ENCODE data around the gene CNTNAP2. TPM values are rescaled to one million over a fixed set of nuclear protein-coding genes. Genes with fewer than 3 reads are reported as not detected.

Gene CNTNAP2
- total and polyA plus RNA-seq, 2 of the 13 experiments (the other 11 are each of a cell fraction or from before 2014, with no cell fraction given) = 0.40 to 0.42 TPM

DNA sequence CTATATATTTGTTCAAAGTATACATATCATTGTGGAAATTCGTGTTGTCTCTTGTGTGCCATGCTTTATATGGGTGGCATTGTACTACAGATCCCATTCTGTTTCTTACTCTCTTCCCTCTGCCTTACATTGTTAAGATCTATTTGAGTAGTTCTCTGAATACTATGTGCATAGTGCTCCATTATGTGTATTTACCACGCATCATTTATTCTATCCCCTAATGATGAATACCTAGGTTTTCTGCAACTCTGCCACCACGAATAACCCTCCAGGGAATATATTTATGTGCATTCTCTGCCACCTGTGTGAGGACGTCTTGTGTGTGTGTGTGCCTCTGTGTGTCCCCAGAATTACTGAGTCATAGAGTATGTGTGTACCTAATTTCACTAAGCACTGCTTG is 2042.7 kb downstream of the CNTNAP2 start:
- Histone ChIP-seq H4K20me1 (ENCODE audit: insufficient read depth, low read length) (no peaks in the 10 kb centered on the region), H3K9me3 (ENCODE audit: low read length) (no peaks in the 10 kb centered on the region), H3K27me3 (ENCODE audit: control insufficient read depth in 1 of 2, insufficient read depth in 2 of 2, low read length in 2 of 2) (no peaks in the 10 kb centered on the region; a peak in 1 of 5 replicates), H3K9ac (ENCODE audit: insufficient read depth, low read depth, low read length) (no peak overlapping the region), H3K4me3 (replicated peaks in 1 of 3; ENCODE audit: insufficient read depth in 1 of 3, low read depth in 2 of 3, low read length in 3 of 3) (no peak overlapping the region), H2AFZ (ENCODE audit: low read length) (no peak overlapping the region), H3K4me2 (ENCODE audit: low read depth, low read length) (no peak overlapping the region), H3K27ac (ENCODE audit: extremely low read length, insufficient read depth, low read length) (no peak overlapping the region), H3K79me2 (ENCODE audit: insufficient read depth, low read length) (no peaks in the 10 kb centered on the region), H3K4me1 (ENCODE audit: insufficient read depth, low read length) (no peaks in the 10 kb centered on the region), H3K36me3 (replicated peaks in 1 of 2; ENCODE audit: control insufficient read depth in 1 of 2, insufficient read depth in 2 of 2, low read length in 2 of 2) (no peaks in the 10 kb centered on the region)
- no TSS peak for BruUV-seq (replicated peaks)
- ChIA-PET CTCF (ENCODE audit: low intra/inter-chr PET ratio, low total read pairs) (no interaction called here), POLR2A (no interaction called here)
- in situ Hi-C loops (cut with HindIII; ENCODE audit: extremely low pct_ligation_motif_present, low pct_unique_long_range_greater_than_20kb) (no loop called here), intact Hi-C loops (cut with micrococcal nuclease; ENCODE audit: unreplicated experiment) (no loop called here)
- ATAC-seq (no peak), DNase-seq (ENCODE audit: low spot score) (no peak), FAIRE-seq (no peak)
- 14% methylated on average over 4 of the region's 4 CpGs for WGBS (ENCODE audit: low lambda C conversion rate)
- TF ChIP-seq, protein P1, sequence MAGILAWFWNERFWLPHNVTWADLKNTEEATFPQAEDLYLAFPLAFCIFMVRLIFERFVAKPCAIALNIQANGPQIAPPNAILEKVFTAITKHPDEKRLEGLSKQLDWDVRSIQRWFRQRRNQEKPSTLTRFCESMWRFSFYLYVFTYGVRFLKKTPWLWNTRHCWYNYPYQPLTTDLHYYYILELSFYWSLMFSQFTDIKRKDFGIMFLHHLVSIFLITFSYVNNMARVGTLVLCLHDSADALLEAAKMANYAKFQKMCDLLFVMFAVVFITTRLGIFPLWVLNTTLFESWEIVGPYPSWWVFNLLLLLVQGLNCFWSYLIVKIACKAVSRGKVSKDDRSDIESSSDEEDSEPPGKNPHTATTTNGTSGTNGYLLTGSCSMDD (CRISPR knock-in tag; IDR thresholded peaks at IDR 0.05) = no peak
- TF ChIP-seq, protein P2, sequence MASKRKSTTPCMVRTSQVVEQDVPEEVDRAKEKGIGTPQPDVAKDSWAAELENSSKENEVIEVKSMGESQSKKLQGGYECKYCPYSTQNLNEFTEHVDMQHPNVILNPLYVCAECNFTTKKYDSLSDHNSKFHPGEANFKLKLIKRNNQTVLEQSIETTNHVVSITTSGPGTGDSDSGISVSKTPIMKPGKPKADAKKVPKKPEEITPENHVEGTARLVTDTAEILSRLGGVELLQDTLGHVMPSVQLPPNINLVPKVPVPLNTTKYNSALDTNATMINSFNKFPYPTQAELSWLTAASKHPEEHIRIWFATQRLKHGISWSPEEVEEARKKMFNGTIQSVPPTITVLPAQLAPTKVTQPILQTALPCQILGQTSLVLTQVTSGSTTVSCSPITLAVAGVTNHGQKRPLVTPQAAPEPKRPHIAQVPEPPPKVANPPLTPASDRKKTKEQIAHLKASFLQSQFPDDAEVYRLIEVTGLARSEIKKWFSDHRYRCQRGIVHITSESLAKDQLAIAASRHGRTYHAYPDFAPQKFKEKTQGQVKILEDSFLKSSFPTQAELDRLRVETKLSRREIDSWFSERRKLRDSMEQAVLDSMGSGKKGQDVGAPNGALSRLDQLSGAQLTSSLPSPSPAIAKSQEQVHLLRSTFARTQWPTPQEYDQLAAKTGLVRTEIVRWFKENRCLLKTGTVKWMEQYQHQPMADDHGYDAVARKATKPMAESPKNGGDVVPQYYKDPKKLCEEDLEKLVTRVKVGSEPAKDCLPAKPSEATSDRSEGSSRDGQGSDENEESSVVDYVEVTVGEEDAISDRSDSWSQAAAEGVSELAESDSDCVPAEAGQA (IDR thresholded peaks at IDR 0.05; ENCODE audit: low read depth) = no peak
- TF ChIP-seq, protein P2 (CRISPR knock-in tag; IDR thresholded peaks at IDR 0.05; ENCODE audit: borderline replicate concordance) = no peak
- TF ChIP-seq, protein P3, sequence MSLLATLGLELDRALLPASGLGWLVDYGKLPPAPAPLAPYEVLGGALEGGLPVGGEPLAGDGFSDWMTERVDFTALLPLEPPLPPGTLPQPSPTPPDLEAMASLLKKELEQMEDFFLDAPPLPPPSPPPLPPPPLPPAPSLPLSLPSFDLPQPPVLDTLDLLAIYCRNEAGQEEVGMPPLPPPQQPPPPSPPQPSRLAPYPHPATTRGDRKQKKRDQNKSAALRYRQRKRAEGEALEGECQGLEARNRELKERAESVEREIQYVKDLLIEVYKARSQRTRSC (CRISPR knock-in tag; IDR thresholded peaks at IDR 0.05; ENCODE audit: low read depth) = no peak
- TF ChIP-seq CCAR2 (optimal IDR thresholded peaks at IDR 0.05; ENCODE audit: low read depth, low read length) (no peak), RFX5 (IDR thresholded peaks at IDR 0.05; ENCODE audit: low read depth, low read length) (no peak), ZNF251 (CRISPR knock-in tag; IDR thresholded peaks at IDR 0.05) (no peak), ZNF546 (CRISPR knock-in tag; conservative IDR thresholded peaks at IDR 0.05) (no peak), ZNF746 (CRISPR knock-in tag; IDR thresholded peaks at IDR 0.05) (no peak), ZBTB1 (CRISPR knock-in tag; IDR thresholded peaks at IDR 0.05; ENCODE audit: borderline replicate concordance) (no peak), ZNF550 (CRISPR knock-in tag; IDR thresholded peaks at IDR 0.05; ENCODE audit: borderline replicate concordance) (no peak), CHCHD3 (CRISPR knock-in tag; IDR thresholded peaks at IDR 0.05) (no peak)
- TF ChIP-seq, protein P4, sequence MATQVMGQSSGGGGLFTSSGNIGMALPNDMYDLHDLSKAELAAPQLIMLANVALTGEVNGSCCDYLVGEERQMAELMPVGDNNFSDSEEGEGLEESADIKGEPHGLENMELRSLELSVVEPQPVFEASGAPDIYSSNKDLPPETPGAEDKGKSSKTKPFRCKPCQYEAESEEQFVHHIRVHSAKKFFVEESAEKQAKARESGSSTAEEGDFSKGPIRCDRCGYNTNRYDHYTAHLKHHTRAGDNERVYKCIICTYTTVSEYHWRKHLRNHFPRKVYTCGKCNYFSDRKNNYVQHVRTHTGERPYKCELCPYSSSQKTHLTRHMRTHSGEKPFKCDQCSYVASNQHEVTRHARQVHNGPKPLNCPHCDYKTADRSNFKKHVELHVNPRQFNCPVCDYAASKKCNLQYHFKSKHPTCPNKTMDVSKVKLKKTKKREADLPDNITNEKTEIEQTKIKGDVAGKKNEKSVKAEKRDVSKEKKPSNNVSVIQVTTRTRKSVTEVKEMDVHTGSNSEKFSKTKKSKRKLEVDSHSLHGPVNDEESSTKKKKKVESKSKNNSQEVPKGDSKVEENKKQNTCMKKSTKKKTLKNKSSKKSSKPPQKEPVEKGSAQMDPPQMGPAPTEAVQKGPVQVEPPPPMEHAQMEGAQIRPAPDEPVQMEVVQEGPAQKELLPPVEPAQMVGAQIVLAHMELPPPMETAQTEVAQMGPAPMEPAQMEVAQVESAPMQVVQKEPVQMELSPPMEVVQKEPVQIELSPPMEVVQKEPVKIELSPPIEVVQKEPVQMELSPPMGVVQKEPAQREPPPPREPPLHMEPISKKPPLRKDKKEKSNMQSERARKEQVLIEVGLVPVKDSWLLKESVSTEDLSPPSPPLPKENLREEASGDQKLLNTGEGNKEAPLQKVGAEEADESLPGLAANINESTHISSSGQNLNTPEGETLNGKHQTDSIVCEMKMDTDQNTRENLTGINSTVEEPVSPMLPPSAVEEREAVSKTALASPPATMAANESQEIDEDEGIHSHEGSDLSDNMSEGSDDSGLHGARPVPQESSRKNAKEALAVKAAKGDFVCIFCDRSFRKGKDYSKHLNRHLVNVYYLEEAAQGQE (IDR thresholded peaks at IDR 0.05; ENCODE audit: borderline replicate concordance in 1 of 2, low read depth in 1 of 2, low read length in 2 of 2) = no peak
